HCT116 (cell line): ENCODE results near the gene DENND1C. TPM values are rescaled to one million over a fixed set of nuclear protein-coding genes. Genes with fewer than 3 reads are reported as not detected.

Experiments used
- POLR2A ChIP-seq: IDR thresholded peaks from 2 replicates; pipeline ENCODE4 v1.7.0; 2011; ENCODE audit warnings: borderline replicate concordance; ENCODE audit not compliant: insufficient read depth, insufficient read length; ENCODE audit errors: extremely low read depth
- SP1 ChIP-seq: IDR thresholded peaks from 2 replicates; pipeline ENCODE4 v1.6.1; 2012; ENCODE audit warnings: low read depth
- YY1 ChIP-seq: IDR thresholded peaks from 2 replicates; pipeline ENCODE4 v1.6.1; 2011; ENCODE audit warnings: low read length, low read depth, moderate library complexity, mild to moderate bottlenecking; ENCODE audit not compliant: insufficient replicate concordance; ENCODE audit errors: extremely low read depth
- total RNA-seq: library from RNA; stranded (reverse); gene quantifications from one replicate; pipeline ENCODE4 v1.2.1, GENCODE V29; 2021; ENCODE audit not compliant: unreplicated experiment
- TF ChIP-seq, protein P1 (sequence below): IDR thresholded peaks from 2 replicates; pipeline ENCODE4 v1.6.1; 2011; ENCODE audit warnings: mild to moderate bottlenecking, low read length, moderate library complexity; ENCODE audit not compliant: insufficient replicate concordance; ENCODE audit errors: extremely low read depth
- TF ChIP-seq, protein P2 (sequence below): IDR thresholded peaks from 2 replicates; pipeline ENCODE4 v1.6.1; 2012
- TF ChIP-seq, protein P3 (sequence below): IDR thresholded peaks from 2 replicates; pipeline ENCODE4 v1.6.1; 2012; ENCODE audit warnings: low read depth

DENND1C gene
- total RNA-seq, 1 experiment from 2014 or later: 0.54 TPM

DNA sequence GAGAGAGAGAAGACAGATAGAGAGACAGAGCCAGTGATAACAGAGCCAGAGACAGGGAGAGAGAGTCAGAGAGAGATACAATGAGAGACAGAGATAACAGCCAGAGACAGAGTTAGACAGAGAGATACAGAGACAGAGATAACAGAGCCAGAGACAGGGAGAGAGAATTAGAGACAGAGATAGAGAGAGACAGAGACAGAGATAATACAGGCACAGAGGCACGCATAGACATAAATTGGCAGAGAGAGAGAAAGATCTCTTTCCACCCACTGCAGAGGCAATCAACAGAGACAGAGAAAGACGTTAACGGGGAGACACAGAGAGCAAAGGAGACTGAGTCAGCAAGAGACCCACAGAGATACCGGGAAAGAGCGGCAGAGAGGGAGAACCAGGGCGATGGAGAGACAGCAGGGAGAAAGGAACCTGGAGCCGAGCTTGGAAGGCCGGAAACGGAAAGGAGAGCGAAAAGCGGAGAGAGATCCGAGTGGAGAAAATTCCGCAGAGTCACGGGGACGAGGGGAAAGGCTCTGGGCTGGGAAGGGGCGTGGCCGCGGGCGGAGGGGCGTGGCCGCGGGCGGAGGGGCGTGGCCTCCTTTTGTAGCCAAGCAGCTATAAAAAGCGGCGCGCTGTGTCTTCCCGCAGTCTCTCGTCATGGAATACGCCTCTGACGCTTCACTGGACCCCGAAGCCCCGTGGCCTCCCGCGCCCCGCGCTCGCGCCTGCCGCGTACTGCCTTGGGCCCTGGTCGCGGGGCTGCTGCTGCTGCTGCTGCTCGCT is 49.0 kb upstream of the DENND1C start, which contains the start of gene TNFSF9 (continued):
- peak; percentile 65 for TF ChIP-seq SP1
- TF ChIP-seq POLR2A: peak; percentile 99
- TF ChIP-seq, protein P1, sequence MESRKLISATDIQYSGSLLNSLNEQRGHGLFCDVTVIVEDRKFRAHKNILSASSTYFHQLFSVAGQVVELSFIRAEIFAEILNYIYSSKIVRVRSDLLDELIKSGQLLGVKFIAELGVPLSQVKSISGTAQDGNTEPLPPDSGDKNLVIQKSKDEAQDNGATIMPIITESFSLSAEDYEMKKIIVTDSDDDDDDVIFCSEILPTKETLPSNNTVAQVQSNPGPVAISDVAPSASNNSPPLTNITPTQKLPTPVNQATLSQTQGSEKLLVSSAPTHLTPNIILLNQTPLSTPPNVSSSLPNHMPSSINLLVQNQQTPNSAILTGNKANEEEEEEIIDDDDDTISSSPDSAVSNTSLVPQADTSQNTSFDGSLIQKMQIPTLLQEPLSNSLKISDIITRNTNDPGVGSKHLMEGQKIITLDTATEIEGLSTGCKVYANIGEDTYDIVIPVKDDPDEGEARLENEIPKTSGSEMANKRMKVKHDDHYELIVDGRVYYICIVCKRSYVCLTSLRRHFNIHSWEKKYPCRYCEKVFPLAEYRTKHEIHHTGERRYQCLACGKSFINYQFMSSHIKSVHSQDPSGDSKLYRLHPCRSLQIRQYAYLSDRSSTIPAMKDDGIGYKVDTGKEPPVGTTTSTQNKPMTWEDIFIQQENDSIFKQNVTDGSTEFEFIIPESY: peak; percentile 61
- peak; percentile 32 for TF ChIP-seq YY1
- TF ChIP-seq, protein P2, sequence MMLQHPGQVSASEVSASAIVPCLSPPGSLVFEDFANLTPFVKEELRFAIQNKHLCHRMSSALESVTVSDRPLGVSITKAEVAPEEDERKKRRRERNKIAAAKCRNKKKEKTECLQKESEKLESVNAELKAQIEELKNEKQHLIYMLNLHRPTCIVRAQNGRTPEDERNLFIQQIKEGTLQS: no peak
- TF ChIP-seq, protein P3, sequence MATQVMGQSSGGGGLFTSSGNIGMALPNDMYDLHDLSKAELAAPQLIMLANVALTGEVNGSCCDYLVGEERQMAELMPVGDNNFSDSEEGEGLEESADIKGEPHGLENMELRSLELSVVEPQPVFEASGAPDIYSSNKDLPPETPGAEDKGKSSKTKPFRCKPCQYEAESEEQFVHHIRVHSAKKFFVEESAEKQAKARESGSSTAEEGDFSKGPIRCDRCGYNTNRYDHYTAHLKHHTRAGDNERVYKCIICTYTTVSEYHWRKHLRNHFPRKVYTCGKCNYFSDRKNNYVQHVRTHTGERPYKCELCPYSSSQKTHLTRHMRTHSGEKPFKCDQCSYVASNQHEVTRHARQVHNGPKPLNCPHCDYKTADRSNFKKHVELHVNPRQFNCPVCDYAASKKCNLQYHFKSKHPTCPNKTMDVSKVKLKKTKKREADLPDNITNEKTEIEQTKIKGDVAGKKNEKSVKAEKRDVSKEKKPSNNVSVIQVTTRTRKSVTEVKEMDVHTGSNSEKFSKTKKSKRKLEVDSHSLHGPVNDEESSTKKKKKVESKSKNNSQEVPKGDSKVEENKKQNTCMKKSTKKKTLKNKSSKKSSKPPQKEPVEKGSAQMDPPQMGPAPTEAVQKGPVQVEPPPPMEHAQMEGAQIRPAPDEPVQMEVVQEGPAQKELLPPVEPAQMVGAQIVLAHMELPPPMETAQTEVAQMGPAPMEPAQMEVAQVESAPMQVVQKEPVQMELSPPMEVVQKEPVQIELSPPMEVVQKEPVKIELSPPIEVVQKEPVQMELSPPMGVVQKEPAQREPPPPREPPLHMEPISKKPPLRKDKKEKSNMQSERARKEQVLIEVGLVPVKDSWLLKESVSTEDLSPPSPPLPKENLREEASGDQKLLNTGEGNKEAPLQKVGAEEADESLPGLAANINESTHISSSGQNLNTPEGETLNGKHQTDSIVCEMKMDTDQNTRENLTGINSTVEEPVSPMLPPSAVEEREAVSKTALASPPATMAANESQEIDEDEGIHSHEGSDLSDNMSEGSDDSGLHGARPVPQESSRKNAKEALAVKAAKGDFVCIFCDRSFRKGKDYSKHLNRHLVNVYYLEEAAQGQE: no peak
